ENCODE measurements around the gene PDE6C.

The PDE6C gene

DNA sequence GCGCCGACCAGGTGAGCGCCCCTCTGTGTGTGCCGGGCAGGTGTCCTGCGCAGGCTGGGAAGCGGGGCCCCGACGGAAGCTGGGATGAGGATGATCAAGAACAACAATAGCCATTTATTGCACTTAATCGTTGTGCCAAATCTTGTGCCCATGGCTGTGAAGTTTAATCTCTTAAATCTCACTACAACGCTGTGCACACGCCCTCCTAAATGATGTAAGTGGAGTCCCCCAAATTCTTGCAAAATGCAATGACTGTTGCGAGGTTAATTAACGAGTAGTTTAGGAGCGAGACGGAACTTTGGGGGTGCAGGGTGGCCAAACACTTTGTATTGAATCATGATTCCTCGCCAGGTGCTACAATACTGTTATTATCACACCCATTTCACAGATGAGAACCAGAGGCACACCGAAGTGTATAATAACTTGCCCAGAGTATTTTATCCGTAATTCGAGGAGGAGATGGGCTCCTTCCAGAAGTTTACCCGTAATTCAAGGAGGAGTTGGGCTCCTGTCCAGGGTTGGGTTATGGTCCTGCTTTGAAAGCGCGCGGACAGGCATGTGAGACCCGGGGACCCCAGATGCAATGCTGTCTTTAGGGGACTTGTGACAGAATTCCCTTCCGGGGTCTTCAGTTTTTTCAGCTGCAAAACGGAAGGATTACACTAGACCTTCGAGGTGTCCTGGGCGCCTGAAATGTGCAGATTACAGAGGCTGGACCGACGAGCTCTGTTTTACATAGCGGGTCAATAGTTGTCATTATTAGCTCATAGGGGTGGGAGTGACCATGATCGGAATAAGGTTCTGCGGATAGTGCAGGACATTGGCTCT, 44.8 kb upstream of the PDE6C start:
- H3F3A ChIP-seq (ENCODE audit: insufficient read depth, low read length), result no peaks in the 10 kb centered on the region
- H3K9me2 ChIP-seq (replicated peaks; ENCODE audit: insufficient read depth, low read length), result no peaks in the 10 kb centered on the region
- no peaks in the 10 kb centered on the region for H4K20me1 ChIP-seq (ENCODE audit: insufficient read depth, low read length)
- H2AFZ ChIP-seq (ENCODE audit: low read length), result no peak overlapping the region
- no peaks in the 10 kb centered on the region for H3K4me1 ChIP-seq (ENCODE audit: low read length)
- no peak overlapping the region for H3K4me3 ChIP-seq (ENCODE audit: low read length)
- DNase-seq, result no peak
- no peaks in the 10 kb centered on the region for H3K79me2 ChIP-seq (ENCODE audit: low read length)
- no peak overlapping the region for H3K4me2 ChIP-seq (ENCODE audit: low read depth, low read length)
- H3K9ac ChIP-seq (ENCODE audit: low read length), result no peak overlapping the region
- TF ChIP-seq, protein P1, sequence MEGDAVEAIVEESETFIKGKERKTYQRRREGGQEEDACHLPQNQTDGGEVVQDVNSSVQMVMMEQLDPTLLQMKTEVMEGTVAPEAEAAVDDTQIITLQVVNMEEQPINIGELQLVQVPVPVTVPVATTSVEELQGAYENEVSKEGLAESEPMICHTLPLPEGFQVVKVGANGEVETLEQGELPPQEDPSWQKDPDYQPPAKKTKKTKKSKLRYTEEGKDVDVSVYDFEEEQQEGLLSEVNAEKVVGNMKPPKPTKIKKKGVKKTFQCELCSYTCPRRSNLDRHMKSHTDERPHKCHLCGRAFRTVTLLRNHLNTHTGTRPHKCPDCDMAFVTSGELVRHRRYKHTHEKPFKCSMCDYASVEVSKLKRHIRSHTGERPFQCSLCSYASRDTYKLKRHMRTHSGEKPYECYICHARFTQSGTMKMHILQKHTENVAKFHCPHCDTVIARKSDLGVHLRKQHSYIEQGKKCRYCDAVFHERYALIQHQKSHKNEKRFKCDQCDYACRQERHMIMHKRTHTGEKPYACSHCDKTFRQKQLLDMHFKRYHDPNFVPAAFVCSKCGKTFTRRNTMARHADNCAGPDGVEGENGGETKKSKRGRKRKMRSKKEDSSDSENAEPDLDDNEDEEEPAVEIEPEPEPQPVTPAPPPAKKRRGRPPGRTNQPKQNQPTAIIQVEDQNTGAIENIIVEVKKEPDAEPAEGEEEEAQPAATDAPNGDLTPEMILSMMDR (IDR thresholded peaks at IDR 0.05; ENCODE audit: low read length), result no peak
- TF ChIP-seq EZH2phosphoT487 (IDR thresholded peaks at IDR 0.05; ENCODE audit: low read length), result no peak
- no peak overlapping the region for H3K27ac ChIP-seq (ENCODE audit: low read length)
- H3K36me3 ChIP-seq (replicated peaks; ENCODE audit: insufficient read depth, low read length), result no peaks in the 10 kb centered on the region
- H3K27me3 ChIP-seq (replicated peaks; ENCODE audit: insufficient read depth, low read length), result no peaks in the 10 kb centered on the region
- no peaks in the 10 kb centered on the region for H3K9me3 ChIP-seq (replicated peaks; ENCODE audit: insufficient read depth, low read length)

DNA sequence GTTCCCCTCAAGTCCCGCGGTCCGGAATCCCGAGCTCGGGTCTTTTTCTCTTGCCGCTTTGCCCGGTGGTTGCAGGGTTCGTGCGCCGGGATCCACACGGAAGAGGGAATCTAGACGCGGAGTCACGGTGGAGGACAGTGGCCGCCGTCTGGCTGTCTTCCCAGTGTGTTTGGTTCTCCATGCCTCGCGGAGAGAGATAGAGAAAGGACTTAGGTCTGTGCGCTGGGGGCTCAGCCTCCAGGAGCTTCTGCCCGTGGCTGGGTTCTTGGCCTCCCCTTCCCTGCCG, 44.3 kb upstream of the PDE6C start:
- H3K27me3 ChIP-seq (replicated peaks; ENCODE audit: insufficient read depth, low read length), result no peaks in the 10 kb centered on the region
- TF ChIP-seq, protein P1 (IDR thresholded peaks at IDR 0.05; ENCODE audit: low read length), result no peak
- TF ChIP-seq EZH2phosphoT487 (IDR thresholded peaks at IDR 0.05; ENCODE audit: low read length) (no peak), EZH2 (optimal IDR thresholded peaks at IDR 0.05; ENCODE audit: low read depth, low read length) (no peak)
- DNase-seq, result no peak

DNA sequence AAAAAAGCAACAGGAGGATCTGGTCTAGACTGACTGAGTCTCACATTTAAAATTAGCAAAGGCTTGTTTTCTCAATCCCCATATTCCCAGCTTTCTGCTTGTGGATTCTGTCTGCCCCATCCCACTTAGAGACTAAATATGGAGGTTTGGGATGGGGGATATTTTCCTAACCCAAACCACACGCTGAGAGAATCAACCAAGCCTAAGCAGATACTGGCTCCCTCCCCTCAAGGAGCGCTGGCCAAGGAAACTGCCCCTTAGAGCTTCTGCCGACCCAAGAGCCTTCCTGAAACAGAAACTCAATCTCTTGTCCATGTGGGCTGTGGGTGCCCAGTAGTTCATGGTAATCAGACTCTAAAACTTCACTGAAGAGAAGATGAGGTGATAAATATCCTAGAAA, 42.0 kb upstream of the PDE6C start:
- no peak overlapping the region for H2AFZ ChIP-seq (ENCODE audit: low read length)
- no peaks in the 10 kb centered on the region for H3K79me2 ChIP-seq (ENCODE audit: low read length)
- H3K9me2 ChIP-seq (replicated peaks; ENCODE audit: insufficient read depth, low read length), result no peaks in the 10 kb centered on the region
- no peak overlapping the region for H3K9ac ChIP-seq (ENCODE audit: low read length)
- H3K27ac ChIP-seq (ENCODE audit: low read length), result no peak overlapping the region
- no peak for DNase-seq
- no peak overlapping the region for H3K4me2 ChIP-seq (ENCODE audit: low read depth, low read length)
- H3K9me3 ChIP-seq (replicated peaks; ENCODE audit: insufficient read depth, low read length), result no peaks in the 10 kb centered on the region
- no peaks in the 10 kb centered on the region for H3F3A ChIP-seq (ENCODE audit: insufficient read depth, low read length)
- TF ChIP-seq, protein P1 (IDR thresholded peaks at IDR 0.05; ENCODE audit: low read length), result no peak
- TF ChIP-seq EZH2 (optimal IDR thresholded peaks at IDR 0.05; ENCODE audit: low read depth, low read length) (no peak), EZH2phosphoT487 (IDR thresholded peaks at IDR 0.05; ENCODE audit: low read length) (no peak)
- H3K4me1 ChIP-seq (ENCODE audit: low read length), result no peaks in the 10 kb centered on the region
- no peak overlapping the region for H3K4me3 ChIP-seq (ENCODE audit: low read length)
- H3K27me3 ChIP-seq (replicated peaks; ENCODE audit: insufficient read depth, low read length), result no peaks in the 10 kb centered on the region
- H3K36me3 ChIP-seq (replicated peaks; ENCODE audit: insufficient read depth, low read length), result no peaks in the 10 kb centered on the region
- H4K20me1 ChIP-seq (ENCODE audit: insufficient read depth, low read length), result no peaks in the 10 kb centered on the region

More for the DNA sequence above, 44.3 kb upstream of the PDE6C start:
- no peaks in the 10 kb centered on the region for H3K9me3 ChIP-seq (replicated peaks; ENCODE audit: insufficient read depth, low read length)
- no peaks in the 10 kb centered on the region for H4K20me1 ChIP-seq (ENCODE audit: insufficient read depth, low read length)
- H3K4me2 ChIP-seq (ENCODE audit: low read depth, low read length), result no peak overlapping the region
- H3F3A ChIP-seq (ENCODE audit: insufficient read depth, low read length), result no peaks in the 10 kb centered on the region
- H3K9ac ChIP-seq (ENCODE audit: low read length), result no peak overlapping the region
- no peaks in the 10 kb centered on the region for H3K9me2 ChIP-seq (replicated peaks; ENCODE audit: insufficient read depth, low read length)
- H2AFZ ChIP-seq (ENCODE audit: low read length), result no peak overlapping the region
- H3K4me1 ChIP-seq (ENCODE audit: low read length), result no peaks in the 10 kb centered on the region
- H3K36me3 ChIP-seq (replicated peaks; ENCODE audit: insufficient read depth, low read length), result no peaks in the 10 kb centered on the region
- H3K4me3 ChIP-seq (ENCODE audit: low read length), result no peak overlapping the region
- H3K27ac ChIP-seq (ENCODE audit: low read length), result no peak overlapping the region
- no peaks in the 10 kb centered on the region for H3K79me2 ChIP-seq (ENCODE audit: low read length)
